Thyroid gland (tissue), 4 donors: ENCODE results near the gene DDX25.

Experiments used
- POLR2A ChIP-seq, 2 donors: fragments of 450-650 bp; IDR thresholded peaks; one replicate each; pipeline ENCODE4 v1.6.1; 2017; ENCODE audit warnings: antibody characterized with exemption in 2 of 2, mild to moderate bottlenecking in 2 of 2, moderate library complexity in 1 of 2
- TF ChIP-seq, protein P1 (sequence below), 6 experiments: fragments of 200-600 bp in 3 of 6; fragments of 450-650 bp in 3 of 6; sonication (generic) in 3 of 6; IDR thresholded peaks; one replicate each; pipeline ENCODE4 v1.5.1; 2016 to 2019; ENCODE audit warnings: antibody characterized with exemption in 6 of 6, mild to moderate bottlenecking in 2 of 6, inconsistent platforms in 1 of 6, moderate library complexity in 1 of 6

DNA sequence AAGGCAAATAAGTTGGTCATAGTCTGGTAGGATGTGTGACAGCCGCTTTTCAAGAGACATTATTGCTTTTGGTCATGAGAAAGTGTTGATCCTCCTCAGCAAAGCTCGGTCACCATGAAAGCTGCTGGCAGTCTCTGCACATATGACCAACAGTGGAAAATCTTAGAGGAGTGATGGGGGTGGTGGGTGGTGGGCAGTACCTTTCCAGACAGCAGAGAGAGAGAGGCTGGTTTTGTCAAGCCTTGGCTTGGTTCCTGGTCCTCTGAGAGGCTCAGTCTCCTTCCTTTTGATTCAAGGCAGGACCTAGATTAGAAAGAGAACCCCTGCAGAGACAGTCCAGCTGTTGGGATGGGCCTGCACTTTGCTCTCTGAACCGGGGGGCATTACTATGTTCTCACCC is 21.5 kb downstream of the DDX25 start:
- TF ChIP-seq, protein P1, sequence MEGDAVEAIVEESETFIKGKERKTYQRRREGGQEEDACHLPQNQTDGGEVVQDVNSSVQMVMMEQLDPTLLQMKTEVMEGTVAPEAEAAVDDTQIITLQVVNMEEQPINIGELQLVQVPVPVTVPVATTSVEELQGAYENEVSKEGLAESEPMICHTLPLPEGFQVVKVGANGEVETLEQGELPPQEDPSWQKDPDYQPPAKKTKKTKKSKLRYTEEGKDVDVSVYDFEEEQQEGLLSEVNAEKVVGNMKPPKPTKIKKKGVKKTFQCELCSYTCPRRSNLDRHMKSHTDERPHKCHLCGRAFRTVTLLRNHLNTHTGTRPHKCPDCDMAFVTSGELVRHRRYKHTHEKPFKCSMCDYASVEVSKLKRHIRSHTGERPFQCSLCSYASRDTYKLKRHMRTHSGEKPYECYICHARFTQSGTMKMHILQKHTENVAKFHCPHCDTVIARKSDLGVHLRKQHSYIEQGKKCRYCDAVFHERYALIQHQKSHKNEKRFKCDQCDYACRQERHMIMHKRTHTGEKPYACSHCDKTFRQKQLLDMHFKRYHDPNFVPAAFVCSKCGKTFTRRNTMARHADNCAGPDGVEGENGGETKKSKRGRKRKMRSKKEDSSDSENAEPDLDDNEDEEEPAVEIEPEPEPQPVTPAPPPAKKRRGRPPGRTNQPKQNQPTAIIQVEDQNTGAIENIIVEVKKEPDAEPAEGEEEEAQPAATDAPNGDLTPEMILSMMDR (IDR thresholded peaks at IDR 0.05): no peak
- TF ChIP-seq POLR2A (IDR thresholded peaks at IDR 0.05): no peak
